Astrocyte (in vitro differentiated cells and primary cell): Measurements from ENCODE around the gene ATP2B3.

ENCODE experiments used
- EZH2 ChIP-seq: IDR thresholded peaks from 2 replicates; pipeline ENCODE4 v1.6.1; 2012; ENCODE audit warnings: mild to moderate bottlenecking, low read length, inconsistent platforms; ENCODE audit not compliant: insufficient read depth
- TF ChIP-seq, protein P1 (sequence below): IDR thresholded peaks from 2 replicates; pipeline ENCODE4 v1.5.1; 2011; ENCODE audit warnings: low read depth, mild to moderate bottlenecking, inconsistent platforms, low read length, moderate library complexity; ENCODE audit not compliant: insufficient read depth

DNA sequence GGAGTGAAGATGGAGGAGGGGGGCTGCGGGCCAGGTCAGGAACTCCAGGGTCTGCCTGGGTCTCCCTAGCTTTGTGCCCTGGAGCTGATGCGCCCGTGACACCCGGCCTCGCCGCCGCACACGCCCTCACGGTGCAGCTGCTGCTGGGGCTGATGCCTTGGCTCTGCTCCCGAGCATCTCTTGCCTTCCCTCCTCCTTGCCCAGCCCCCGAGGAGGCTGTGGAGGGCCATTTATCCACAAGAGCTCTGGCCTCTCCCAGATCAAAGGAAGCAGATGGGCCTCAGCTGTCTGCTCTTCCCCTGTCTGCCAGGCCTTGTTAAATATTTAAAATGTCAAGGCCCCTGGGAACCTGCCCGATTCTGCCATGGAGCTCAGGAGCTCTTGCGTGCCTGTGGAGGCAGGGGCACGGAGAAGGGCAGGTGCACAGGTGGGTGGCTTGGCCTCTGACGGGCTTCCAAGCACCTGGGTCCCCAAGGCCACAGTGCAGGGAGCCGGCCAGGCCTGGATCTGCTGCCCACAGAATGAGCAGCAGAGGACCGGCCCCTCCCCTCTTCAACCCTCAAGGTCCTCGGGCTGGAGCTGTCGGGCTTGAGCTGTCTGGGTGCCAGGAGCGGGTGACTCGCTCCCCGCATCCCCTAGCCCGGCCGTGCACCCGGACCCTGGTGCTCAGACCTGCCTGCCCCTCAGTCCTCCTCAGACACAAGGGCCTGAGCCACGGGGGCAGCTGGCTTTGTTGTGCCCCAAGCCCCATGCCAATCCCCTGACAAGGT lies 20.3 kb downstream of the ATP2B3 start:
- TF ChIP-seq, protein P1, sequence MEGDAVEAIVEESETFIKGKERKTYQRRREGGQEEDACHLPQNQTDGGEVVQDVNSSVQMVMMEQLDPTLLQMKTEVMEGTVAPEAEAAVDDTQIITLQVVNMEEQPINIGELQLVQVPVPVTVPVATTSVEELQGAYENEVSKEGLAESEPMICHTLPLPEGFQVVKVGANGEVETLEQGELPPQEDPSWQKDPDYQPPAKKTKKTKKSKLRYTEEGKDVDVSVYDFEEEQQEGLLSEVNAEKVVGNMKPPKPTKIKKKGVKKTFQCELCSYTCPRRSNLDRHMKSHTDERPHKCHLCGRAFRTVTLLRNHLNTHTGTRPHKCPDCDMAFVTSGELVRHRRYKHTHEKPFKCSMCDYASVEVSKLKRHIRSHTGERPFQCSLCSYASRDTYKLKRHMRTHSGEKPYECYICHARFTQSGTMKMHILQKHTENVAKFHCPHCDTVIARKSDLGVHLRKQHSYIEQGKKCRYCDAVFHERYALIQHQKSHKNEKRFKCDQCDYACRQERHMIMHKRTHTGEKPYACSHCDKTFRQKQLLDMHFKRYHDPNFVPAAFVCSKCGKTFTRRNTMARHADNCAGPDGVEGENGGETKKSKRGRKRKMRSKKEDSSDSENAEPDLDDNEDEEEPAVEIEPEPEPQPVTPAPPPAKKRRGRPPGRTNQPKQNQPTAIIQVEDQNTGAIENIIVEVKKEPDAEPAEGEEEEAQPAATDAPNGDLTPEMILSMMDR: no peak
- no peak for TF ChIP-seq EZH2
